Adrenal gland (tissue), 5 donors: ENCODE data around the gene METTL14.

Experiments
- POLR2A ChIP-seq, 2 donors: fragments of 450-650 bp; IDR thresholded peaks; one replicate each; pipeline ENCODE4 v1.6.1; 2017; ENCODE audit warnings: antibody characterized with exemption in 2 of 2, mild to moderate bottlenecking in 2 of 2, moderate library complexity in 1 of 2
- TF ChIP-seq, protein P1 (sequence below), 6 experiments: fragments of 450-650 bp in 4 of 6; fragments of 200-600 bp in 2 of 6; sonication (generic) in 1 of 6; IDR thresholded peaks; 1 replicate in 5 of 6; 2 replicates in 1 of 6; pipeline versions ENCODE4 v1.5.1 to v1.8.0; 2016 to 2021; ENCODE audit warnings: antibody characterized with exemption in 6 of 6, mild to moderate bottlenecking in 2 of 6, moderate library complexity in 1 of 6
- donor health status: DM: no; HTN: no; CAD: no.

DNA sequence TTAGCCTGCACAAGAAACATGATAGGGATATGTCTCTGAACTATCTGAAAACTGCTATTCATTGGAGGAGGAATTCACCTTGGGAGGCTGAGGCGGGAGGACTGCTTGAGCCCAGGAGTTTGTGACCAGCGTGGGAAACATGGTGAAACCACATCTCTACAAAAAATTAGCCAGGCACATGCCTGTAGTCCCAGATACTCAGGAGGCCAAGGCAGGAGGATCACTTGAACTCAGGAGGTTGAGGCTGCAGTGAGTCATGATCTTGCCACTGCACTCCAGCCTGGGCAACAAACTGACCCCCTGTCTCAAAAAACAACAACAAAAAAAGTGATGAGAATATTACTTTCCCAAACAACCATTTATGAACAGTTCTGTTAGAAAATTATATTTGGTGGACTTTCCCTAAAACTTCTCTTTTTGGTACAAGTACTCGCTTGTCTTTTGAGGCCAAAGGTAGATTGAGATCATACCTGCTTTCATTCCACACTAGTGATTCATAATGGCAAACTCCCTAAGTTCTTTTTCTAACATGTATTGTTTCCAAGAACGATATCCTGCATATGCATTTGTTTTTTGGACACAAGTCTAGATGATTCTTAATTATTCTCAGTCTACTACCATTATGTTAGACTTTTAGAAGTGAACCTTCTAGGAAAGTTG is 33.4 kb downstream of the METTL14 start:
- no peak for TF ChIP-seq POLR2A (IDR thresholded peaks at IDR 0.05)
- TF ChIP-seq, protein P1, sequence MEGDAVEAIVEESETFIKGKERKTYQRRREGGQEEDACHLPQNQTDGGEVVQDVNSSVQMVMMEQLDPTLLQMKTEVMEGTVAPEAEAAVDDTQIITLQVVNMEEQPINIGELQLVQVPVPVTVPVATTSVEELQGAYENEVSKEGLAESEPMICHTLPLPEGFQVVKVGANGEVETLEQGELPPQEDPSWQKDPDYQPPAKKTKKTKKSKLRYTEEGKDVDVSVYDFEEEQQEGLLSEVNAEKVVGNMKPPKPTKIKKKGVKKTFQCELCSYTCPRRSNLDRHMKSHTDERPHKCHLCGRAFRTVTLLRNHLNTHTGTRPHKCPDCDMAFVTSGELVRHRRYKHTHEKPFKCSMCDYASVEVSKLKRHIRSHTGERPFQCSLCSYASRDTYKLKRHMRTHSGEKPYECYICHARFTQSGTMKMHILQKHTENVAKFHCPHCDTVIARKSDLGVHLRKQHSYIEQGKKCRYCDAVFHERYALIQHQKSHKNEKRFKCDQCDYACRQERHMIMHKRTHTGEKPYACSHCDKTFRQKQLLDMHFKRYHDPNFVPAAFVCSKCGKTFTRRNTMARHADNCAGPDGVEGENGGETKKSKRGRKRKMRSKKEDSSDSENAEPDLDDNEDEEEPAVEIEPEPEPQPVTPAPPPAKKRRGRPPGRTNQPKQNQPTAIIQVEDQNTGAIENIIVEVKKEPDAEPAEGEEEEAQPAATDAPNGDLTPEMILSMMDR (IDR thresholded peaks at IDR 0.05), result no peak
